Transverse colon (tissue), 4 donors: ENCODE results near the gene METTL9. TPM values are rescaled to one million over a fixed set of nuclear protein-coding genes. Genes with fewer than 3 reads are reported as not detected.
"Not testable (repeated sequence)": the region's sequence is repeated elsewhere in the genome, so short reads cannot be mapped to it uniquely, and the experiment has no call there.

ENCODE experiments used
- DNase-seq: peaks from one replicate; pipeline ENCODE4 v3.0.0-alpha.2; 2019
- H3K27ac ChIP-seq, 4 donors: fragments of 200-600 bp; sonication (generic); 2 replicates each; pipeline ENCODE4 v1.5.1; 2016 to 2018; ENCODE audit warnings: inconsistent platforms in 4 of 4
- H3K27me3 ChIP-seq: fragments of 200-600 bp; sonication (generic); 2 replicates; pipeline ENCODE4 v1.5.1; 2017; ENCODE audit warnings: inconsistent platforms
- H3K36me3 ChIP-seq, 4 donors: fragments of 200-600 bp; sonication (generic); 2 replicates each; pipeline ENCODE4 v1.5.1; 2017 to 2019; ENCODE audit warnings: inconsistent platforms in 4 of 4
- H3K4me1 ChIP-seq, 4 donors: fragments of 200-600 bp; sonication (generic); 2 replicates each; pipeline ENCODE4 v1.5.1; 2017 to 2020; ENCODE audit warnings: inconsistent platforms in 4 of 4
- H3K4me3 ChIP-seq, 4 donors: fragments of 200-600 bp; sonication (generic); 1 replicate in 1 of 4; 2 replicates in 3 of 4; pipeline versions ENCODE4 v1.5.1 to v1.6.1; 2017 to 2019; ENCODE audit warnings: inconsistent platforms in 4 of 4
- H3K9me3 ChIP-seq, 2 donors: fragments of 200-600 bp; sonication (generic); 2 replicates each; pipeline ENCODE4 v1.5.1; 2017 to 2019; ENCODE audit warnings: inconsistent platforms in 2 of 2
- CTCF ChIP-seq, 5 experiments: fragments of 200-600 bp in 3 of 5; fragments of 450-650 bp in 2 of 5; sonication (generic) in 3 of 5; IDR thresholded peaks; 1 replicate in 2 of 5; 2 replicates in 3 of 5; pipeline ENCODE4 v1.5.1; 2016 to 2017; ENCODE audit warnings: antibody characterized with exemption in 5 of 5, inconsistent platforms in 3 of 5, mild to moderate bottlenecking in 2 of 5, moderate library complexity in 1 of 5
- EP300 ChIP-seq: sonication (generic); formaldehyde crosslinking; IDR thresholded peaks from one replicate; pipeline ENCODE4 v1.6.1; 2017; ENCODE audit warnings: antibody characterized with exemption, low read depth
- POLR2A ChIP-seq: fragments of 450-650 bp; IDR thresholded peaks from one replicate; pipeline ENCODE4 v1.6.1; 2016; ENCODE audit warnings: antibody characterized with exemption, mild to moderate bottlenecking, moderate library complexity
- POLR2AphosphoS5 ChIP-seq, 3 donors: sonication (generic); formaldehyde crosslinking; IDR thresholded peaks; one replicate each; pipeline ENCODE4 v1.6.1; 2016; ENCODE audit warnings: antibody characterized with exemption in 3 of 3
- WGBS, 2 donors: methylation state at CpG; one replicate each; pipeline ENCODE4 v1.1.5; 2018; ENCODE audit warnings: low coverage in 1 of 2; 5-methylcytosine and 5-hydroxymethylcytosine counted together
- in situ Hi-C, 4 donors: fragments of 200-750 bp; cut with MboI; loops; one replicate each; pipeline versions ENCODE4 v1.15.0 to v1.15.1; 2017; ENCODE audit warnings: low sequenced_read_pairs in 3 of 4, low pct_ligation_motif_present in 1 of 4, low pct_unique_long_range_greater_than_20kb in 1 of 4
- intact Hi-C: fragments of 100-400 bp; cut with DNase I; formaldehyde crosslinking; loops from one replicate; pipeline ENCODE4 v1.15.1; 2023; ENCODE audit warnings: low total_unique reads
- total RNA-seq, 4 donors: library from RNA; depleted of rRNA; stranded (reverse); fragments of >200 nt; gene quantifications; one replicate each; pipeline ENCODE4 v1.1.0, GENCODE V29; 2016

Gene METTL9
- total RNA-seq, 4 donors from 2014 or later, result 41.9 to 116 (median 67.5) TPM

DNA sequence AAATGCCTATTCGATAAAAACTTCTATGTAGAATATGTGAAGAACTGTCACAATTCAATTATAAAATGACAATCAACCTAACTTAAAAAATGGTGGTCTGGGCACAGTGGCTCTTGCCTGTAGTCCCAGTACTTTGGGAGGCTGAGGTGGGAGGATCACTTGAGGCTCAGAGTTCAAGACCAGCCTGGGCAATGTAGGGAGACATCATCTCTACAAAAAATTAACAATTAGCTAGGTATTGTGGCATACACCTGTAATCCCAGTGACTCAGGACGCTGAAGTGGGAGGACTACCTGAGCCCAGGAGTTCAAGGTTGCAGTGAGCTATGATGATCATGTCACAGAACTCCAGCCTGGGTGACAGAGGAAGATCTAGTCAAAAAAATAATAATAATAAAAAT lies 18.6 kb upstream of the METTL9 start:
- Histone ChIP-seq H3K27ac (no peak overlapping the region), H3K4me1 (peaks cover 0 to 6% (median 1%) of the 10 kb centered on the region in 4 donors), H3K4me3 (no peak overlapping the region), H3K36me3 (no peaks in the 10 kb centered on the region), H3K27me3 (no peaks in the 10 kb centered on the region), H3K9me3 (no peaks in the 10 kb centered on the region)
- TF ChIP-seq POLR2AphosphoS5 (IDR thresholded peaks at IDR 0.05) (no peak), CTCF (IDR thresholded peaks at IDR 0.05) (no peak), POLR2A (no peak), EP300 (no peak)
- 69 to 81% methylated on average over 2 of the region's 2 CpGs for WGBS, 2 donors
- no peak for DNase-seq
- in situ Hi-C loops (loop anchor here (5.0 to 25.0 kb wide), 4 partner anchors 126 to 1116 kb away; no protein-coding TSS in a partner anchor), intact Hi-C loops (loop anchor here (10.0 kb wide), 1 partner anchor 64 kb away; no protein-coding TSS in a partner anchor)

- TF ChIP-seq EP300 (no peak), POLR2AphosphoS5 (IDR thresholded peaks at IDR 0.05) (no peak), POLR2A (no peak), CTCF (IDR thresholded peaks at IDR 0.05) (no peak)
- H3K9me3 ChIP-seq, result no peaks in the 10 kb centered on the region
- H3K4me3 ChIP-seq, result no peak overlapping the region
- in situ Hi-C loops (loop anchor here (5.0 to 25.0 kb wide), 5 partner anchors 52 to 1112 kb away; no protein-coding TSS in a partner anchor), intact Hi-C loops (loop anchor here (10.0 kb wide), 1 partner anchor 60 kb away; no protein-coding TSS in a partner anchor)
- H3K27me3 ChIP-seq, result no peaks in the 10 kb centered on the region
- no peaks in the 10 kb centered on the region for H3K36me3 ChIP-seq
- H3K4me1 ChIP-seq, result peaks cover 0 to 6% (median 1%) of the 10 kb centered on the region in 4 donors
- no peak for DNase-seq
- WGBS, 2 donors, result 94 to 95% methylated on average over 7 to 8 of the region's 8 CpGs
- H3K27ac ChIP-seq, result no peak overlapping the region
Observed at GRCh38 chr16:21584817-21585216, 14.6 kb upstream of the METTL9 start.

- not testable (repeated sequence) for H3K4me3 ChIP-seq, H3K27me3 ChIP-seq, DNase-seq, H3K27ac ChIP-seq, H3K4me1 ChIP-seq, H3K36me3 ChIP-seq, H3K9me3 ChIP-seq
- in situ Hi-C loops (loop anchor here in 3 of 4 donors (5.0 to 25.0 kb wide), 2 partner anchors 49 to 124 kb away; no protein-coding TSS in a partner anchor), intact Hi-C loops (loop anchor here (10.0 kb wide), 1 partner anchor 56 kb away; no protein-coding TSS in a partner anchor)
- WGBS, 2 donors, result 90 to 97% methylated on average over 5 of the region's 5 CpGs
Observed at GRCh38 chr16:21588593-21588992, 10.8 kb upstream of the METTL9 start.

GRCh38 chr16:21589551-21589950 lies 9.8 kb upstream of the METTL9 start:
- Histone ChIP-seq H3K4me3 (no peak overlapping the region), H3K4me1 (no peaks in the 10 kb centered on the region), H3K27ac (no peak overlapping the region), H3K36me3 (no peaks in the 10 kb centered on the region), H3K9me3 (no peaks in the 10 kb centered on the region), H3K27me3 (no peaks in the 10 kb centered on the region)
- TF ChIP-seq POLR2A, result no peak
- TF ChIP-seq CTCF (IDR thresholded peaks at IDR 0.05), result no peak
- no peak for TF ChIP-seq EP300
- no peak for TF ChIP-seq POLR2AphosphoS5 (IDR thresholded peaks at IDR 0.05)
- in situ Hi-C loops, result loop anchor here in 3 of 4 donors (5.0 to 25.0 kb wide), 2 partner anchors 48 to 123 kb away; no protein-coding TSS in a partner anchor
- no peak for DNase-seq
- intact Hi-C loops, result loop anchor here (10.0 kb wide), 1 partner anchor 55 kb away; no protein-coding TSS in a partner anchor
- WGBS, 2 donors, result 45 to 84% methylated on average over 1 to 4 of the region's 4 CpGs

DNA sequence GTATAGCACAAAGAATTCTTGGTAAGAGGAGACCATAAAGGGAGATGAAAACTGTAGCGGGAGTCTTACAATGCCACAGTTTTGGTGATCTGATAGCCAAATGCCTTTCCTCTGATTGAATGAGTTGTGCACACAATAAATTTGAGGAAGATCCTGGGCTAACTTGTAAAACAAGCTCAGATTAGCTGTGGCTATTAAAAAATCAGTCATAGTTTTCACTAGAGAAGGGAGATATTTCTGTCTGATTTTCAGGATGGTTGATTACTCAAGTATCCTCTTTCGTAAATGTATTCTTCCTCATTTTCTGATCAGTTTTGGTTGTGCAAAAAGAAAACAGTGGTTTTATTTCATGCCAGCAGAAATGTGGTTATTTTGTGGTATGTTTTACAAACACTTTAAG lies 9.1 kb upstream of the METTL9 start:
- DNase-seq, result no peak
- H3K27ac ChIP-seq, result no peak overlapping the region
- H3K4me3 ChIP-seq, result no peak overlapping the region
- TF ChIP-seq POLR2AphosphoS5 (IDR thresholded peaks at IDR 0.05) (no peak), EP300 (no peak), CTCF (IDR thresholded peaks at IDR 0.05) (no peak), POLR2A (no peak)
- H3K9me3 ChIP-seq, result no peaks in the 10 kb centered on the region
- no peaks in the 10 kb centered on the region for H3K27me3 ChIP-seq
- 57 to 82% methylated on average over 2 of the region's 2 CpGs for WGBS, 2 donors
- in situ Hi-C loops, result loop anchor here in 2 of 4 donors (5.0 to 25.0 kb wide), 3 partner anchors 47 to 122 kb away; no protein-coding TSS in a partner anchor
- intact Hi-C loops, result loop anchor here (5.0 kb wide), 1 partner anchor 107 kb away; no protein-coding TSS in a partner anchor
- no peaks in the 10 kb centered on the region for H3K36me3 ChIP-seq
- no peaks in the 10 kb centered on the region for H3K4me1 ChIP-seq
